Keratinocyte (primary cell): ENCODE measurements around the gene GPR158.

Experiments used
- CTCF ChIP-seq, 3 experiments: IDR thresholded peaks in 1 of 3; conservative IDR thresholded peaks in 1 of 3; optimal IDR thresholded peaks in 1 of 3; 2 replicates in 2 of 3; 3 replicates in 1 of 3; pipeline versions ENCODE3 to v1.5.1; 2011; ENCODE audit warnings: low read length in 3 of 3, mild to moderate bottlenecking in 3 of 3, moderate library complexity in 2 of 3, control low read depth in 1 of 3, inconsistent platforms in 1 of 3; ENCODE audit not compliant: insufficient read depth in 2 of 3; ENCODE audit errors: extremely low read depth in 1 of 3
- EZH2 ChIP-seq: IDR thresholded peaks from one replicate; pipeline ENCODE4 v1.6.1; 2012; ENCODE audit warnings: inconsistent platforms, mild to moderate bottlenecking, low read length, moderate library complexity

GRCh38 chr10:25278180-25278579, 103.4 kb downstream of the GPR158 start:
- no peak for TF ChIP-seq CTCF (optimal IDR thresholded peaks at IDR 0.05 in 1 of 3, IDR thresholded peaks at IDR 0.05 in 1 of 3, conservative IDR thresholded peaks at IDR 0.05 in 1 of 3; ENCODE audit: extremely low read depth in 1 of 3, insufficient read depth in 2 of 3, low read length in 3 of 3)
- no peak for TF ChIP-seq EZH2
